Skeletal muscle cell (primary cell): ENCODE results near the gene CTXND1.

Source experiments
- DNase-seq: peaks from one replicate; pipeline ENCODE4 v3.0.0-alpha.2; 2010; ENCODE audit warnings: low read depth
- H3K4me3 ChIP-seq: 2 replicates; pipeline ENCODE4 v1.5.1; 2011; ENCODE audit warnings: low read depth, mild to moderate bottlenecking, control low read depth, low read length, moderate library complexity

The CTXND1 gene

GRCh38 chr15:80264031-80264430, 12.0 kb upstream of the CTXND1 start:
- DNase-seq = no peak
- no peak overlapping the region for H3K4me3 ChIP-seq

- H3K4me3 ChIP-seq = no peak overlapping the region
- DNase-seq = no peak
Observed at GRCh38 chr15:80260551-80260950, 8.5 kb upstream of the CTXND1 start.

- no peak for DNase-seq
- no peak overlapping the region for H3K4me3 ChIP-seq
Observed at GRCh38 chr15:80259942-80260510, 8.0 kb upstream of the CTXND1 start.

GRCh38 chr15:80251428-80252120, 439 bp downstream of the CTXND1 start:
- no peak for DNase-seq
- peak overlapping the region; percentile 37 for H3K4me3 ChIP-seq

- no peak for DNase-seq
- no peak overlapping the region for H3K4me3 ChIP-seq
Observed at GRCh38 chr15:80250614-80251427, 1.2 kb downstream of the CTXND1 start.

GRCh38 chr15:80249973-80250372, 2.0 kb downstream of the CTXND1 start:
- H3K4me3 ChIP-seq = no peak overlapping the region
- DNase-seq = no peak

GRCh38 chr15:80247320-80247719, 4.7 kb downstream of the CTXND1 start:
- no peak for DNase-seq
- H3K4me3 ChIP-seq = no peak overlapping the region

- H3K4me3 ChIP-seq = no peak overlapping the region
- no peak for DNase-seq
Observed at GRCh38 chr15:80246425-80246894, 5.6 kb downstream of the CTXND1 start.

GRCh38 chr15:80242802-80243201, 9.2 kb downstream of the CTXND1 start:
- DNase-seq = no peak

GRCh38 chr15:80242132-80242769, 9.8 kb downstream of the CTXND1 start:
- no peak overlapping the region for H3K4me3 ChIP-seq
- DNase-seq = no peak

More at GRCh38 chr15:80242802-80243201, 9.2 kb downstream of the CTXND1 start:
- no peak overlapping the region for H3K4me3 ChIP-seq

- no peak overlapping the region for H3K4me3 ChIP-seq
- no peak for DNase-seq
Observed at GRCh38 chr15:80241508-80241907, 10.5 kb downstream of the CTXND1 start.

GRCh38 chr15:80240276-80240675, 11.7 kb downstream of the CTXND1 start:
- DNase-seq = no peak
- no peak overlapping the region for H3K4me3 ChIP-seq

- no peak for DNase-seq
- no peak overlapping the region for H3K4me3 ChIP-seq
Observed at GRCh38 chr15:80234883-80235282, 17.1 kb downstream of the CTXND1 start.

- DNase-seq = no peak
- no peak overlapping the region for H3K4me3 ChIP-seq
Observed at GRCh38 chr15:80233581-80233980, 18.4 kb downstream of the CTXND1 start.

- H3K4me3 ChIP-seq = no peak overlapping the region
- no peak for DNase-seq
Observed at GRCh38 chr15:80231371-80231770, 20.6 kb downstream of the CTXND1 start.

- DNase-seq = peak; percentile 12
Observed at GRCh38 chr15:80228959-80229610, 22.9 kb downstream of the CTXND1 start.

GRCh38 chr15:80219955-80220354, 32.1 kb downstream of the CTXND1 start:
- no peak overlapping the region for H3K4me3 ChIP-seq
- DNase-seq = no peak

More at GRCh38 chr15:80228959-80229610, 22.9 kb downstream of the CTXND1 start:
- no peak overlapping the region for H3K4me3 ChIP-seq

GRCh38 chr15:80217327-80217900, 34.6 kb downstream of the CTXND1 start:
- no peak overlapping the region for H3K4me3 ChIP-seq
- no peak for DNase-seq

- no peak overlapping the region for H3K4me3 ChIP-seq
- DNase-seq = no peak
Observed at GRCh38 chr15:80216911-80217310, 35.1 kb downstream of the CTXND1 start.
